ENCODE results near the gene XRN2. TPM values are rescaled to one million over a fixed set of nuclear protein-coding genes. Genes with fewer than 3 reads are reported as not detected.
"Not testable (repeated sequence)": the region's sequence is repeated elsewhere in the genome, so short reads cannot be mapped to it uniquely, and the experiment has no call there.

The XRN2 gene
- total and polyA plus RNA-seq, 12 donors, result 12.9 to 89.6 (median 65.5) TPM

- H3K27ac ChIP-seq, result no peak overlapping the region
- TF ChIP-seq CTCF (IDR thresholded peaks at IDR 0.05) (no peak), POLR2A (IDR thresholded peaks at IDR 0.05) (no peak)
- WGBS, 4 donors, result 57 to 81% (median 63%) methylated on average over 2 of the region's 2 CpGs
- H3K27me3 ChIP-seq, result no peaks in the 10 kb centered on the region
- no peaks in the 10 kb centered on the region for H3K9me3 ChIP-seq (replicated peaks in 1 of 3)
- no peak for DNase-seq
- H3K4me1 ChIP-seq (replicated peaks in 1 of 2), result peaks cover 0 to 13% of the 10 kb centered on the region in 2 donors
- intact Hi-C loops (cut with DNase I), result no loop called here
- no peak overlapping the region for H3K4me3 ChIP-seq
- H3K36me3 ChIP-seq (replicated peaks in 1 of 2), result peaks cover 0 to 46% of the 10 kb centered on the region in 2 donors
Measured at GRCh38 chr20:21361266-21361665, 58.1 kb downstream of the XRN2 start.

GRCh38 chr20:21364413-21364812, 61.3 kb downstream of the XRN2 start:
- Histone ChIP-seq H3K27ac (no peak overlapping the region), H3K4me1 (replicated peaks in 1 of 2) (peaks cover 0 to 13% of the 10 kb centered on the region in 2 donors), H3K36me3 (replicated peaks in 1 of 2) (peaks cover 0 to 40% of the 10 kb centered on the region in 2 donors), H3K9me3 (replicated peaks in 1 of 3) (no peaks in the 10 kb centered on the region), H3K4me3 (no peak overlapping the region), H3K27me3 (no peaks in the 10 kb centered on the region)
- intact Hi-C loops (cut with DNase I), result no loop called here
- TF ChIP-seq POLR2A (IDR thresholded peaks at IDR 0.05) (no peak), CTCF (IDR thresholded peaks at IDR 0.05) (no peak)
- no peak for DNase-seq
- 92 to 95% (median 93%) methylated on average over 6 of the region's 6 CpGs for WGBS, 4 donors

DNA sequence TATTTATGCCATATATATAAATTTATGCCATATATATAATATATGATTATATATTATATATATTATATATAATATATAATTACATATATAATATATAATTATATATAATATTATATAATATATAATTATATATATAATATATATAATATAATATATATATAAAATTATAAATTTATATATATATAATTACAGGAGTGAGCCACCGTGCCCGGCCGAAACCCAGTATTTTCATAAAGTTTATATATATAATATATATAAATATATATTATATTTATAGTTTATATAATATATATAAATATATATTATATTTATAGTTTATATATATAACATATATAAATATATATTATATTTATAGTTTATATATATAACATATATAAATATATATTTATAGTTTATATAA, 62.6 kb downstream of the XRN2 start:
- WGBS, 4 donors, result 98 to 100% (median 99%) methylated on average over 3 of the region's 3 CpGs
- no peak overlapping the region for H3K4me3 ChIP-seq
- H3K36me3 ChIP-seq (replicated peaks in 1 of 2), result peaks cover 0 to 33% of the 10 kb centered on the region in 2 donors
- peaks cover 0 to 5% of the 10 kb centered on the region in 2 donors for H3K4me1 ChIP-seq (replicated peaks in 1 of 2)
- no peaks in the 10 kb centered on the region for H3K27me3 ChIP-seq
- DNase-seq, result no peak
- no peaks in the 10 kb centered on the region for H3K9me3 ChIP-seq (replicated peaks in 1 of 3)
- TF ChIP-seq CTCF (IDR thresholded peaks at IDR 0.05), result no peak
- no peak for TF ChIP-seq POLR2A (IDR thresholded peaks at IDR 0.05)
- H3K27ac ChIP-seq, result no peak overlapping the region
- intact Hi-C loops (cut with DNase I), result no loop called here

- DNase-seq; H3K9me3 ChIP-seq (replicated peaks in 1 of 3); intact Hi-C loops (cut with DNase I); H3K4me3 ChIP-seq; H3K4me1 ChIP-seq (replicated peaks in 1 of 2); H3K27ac ChIP-seq; H3K27me3 ChIP-seq: not testable (repeated sequence)
- H3K36me3 ChIP-seq (replicated peaks in 1 of 2), result peaks cover 0 to 33% of the 10 kb centered on the region in 2 donors
- WGBS, 4 donors, result 85 to 91% (median 90%) methylated on average over 8 to 9 of the region's 9 CpGs
Measured at GRCh38 chr20:21366273-21366672, 63.1 kb downstream of the XRN2 start.

GRCh38 chr20:21368791-21369190, 65.7 kb downstream of the XRN2 start:
- no peaks in the 10 kb centered on the region for H3K27me3 ChIP-seq
- no peak for DNase-seq
- H3K36me3 ChIP-seq (replicated peaks in 1 of 2), result peaks cover 0 to 33% of the 10 kb centered on the region in 2 donors
- H3K4me3 ChIP-seq, result no peak overlapping the region
- H3K9me3 ChIP-seq (replicated peaks in 1 of 3), result no peaks in the 10 kb centered on the region
- no peak for TF ChIP-seq POLR2A (IDR thresholded peaks at IDR 0.05)
- no peak for TF ChIP-seq CTCF (IDR thresholded peaks at IDR 0.05)
- no peak overlapping the region for H3K27ac ChIP-seq
- intact Hi-C loops (cut with DNase I), result no loop called here
- 44 to 95% (median 46%) methylated on average over 2 of the region's 2 CpGs for WGBS, 4 donors
- H3K4me1 ChIP-seq (replicated peaks in 1 of 2), result no peaks in the 10 kb centered on the region

Measured in adrenal gland (tissue), 12 donors.